GM18505 (cell line): ENCODE results near the gene SUPT5H.
"Not testable (repeated sequence)": the region's sequence is repeated elsewhere in the genome, so short reads cannot be mapped to it uniquely, and the experiment has no call there.

ENCODE experiments used
- ATAC-seq: cut with Tn5 transposase; IDR thresholded peaks from one replicate; pipeline ENCODE4 v1.9.1; 2021; ENCODE audit not compliant: unreplicated experiment
- POLR2A ChIP-seq: IDR thresholded peaks from 4 replicates; pipeline ENCODE4 v1.6.1; 2011; ENCODE audit warnings: borderline replicate concordance; ENCODE audit not compliant: insufficient read depth, insufficient read length; ENCODE audit errors: extremely low read depth

Gene SUPT5H

GRCh38 chr19:39444598-39445195 lies 685 bp upstream of the SUPT5H start:
- ATAC-seq: no peak
- no peak for TF ChIP-seq POLR2A

GRCh38 chr19:39446365-39447084 lies 1.1 kb downstream of the SUPT5H start:
- no peak for ATAC-seq
- TF ChIP-seq POLR2A: no peak

GRCh38 chr19:39448271-39448670 lies 2.9 kb downstream of the SUPT5H start:
- no peak for TF ChIP-seq POLR2A
- no peak for ATAC-seq

- no peak for TF ChIP-seq POLR2A
- no peak for ATAC-seq
Observed at GRCh38 chr19:39449116-39449797, 3.9 kb downstream of the SUPT5H start.

DNA sequence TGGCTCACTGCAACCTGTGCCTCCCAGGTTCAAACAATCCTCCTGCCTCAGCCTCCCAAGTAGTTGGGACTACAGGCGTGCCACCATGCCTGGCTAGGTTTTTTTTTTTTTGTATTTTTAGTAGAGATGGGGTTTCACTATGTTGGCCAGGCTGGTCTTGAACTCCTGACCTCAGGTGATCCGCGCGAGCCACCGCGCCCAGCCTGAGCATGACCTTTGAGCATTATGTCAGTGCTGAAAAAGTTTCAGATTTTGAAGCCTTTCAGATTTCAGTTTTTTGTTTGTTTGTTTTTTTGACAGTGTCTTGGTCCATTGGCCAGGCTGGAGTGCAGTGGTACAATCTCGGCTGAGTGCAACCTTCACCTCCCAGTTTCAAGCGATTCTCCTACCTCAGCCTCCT lies 5.9 kb downstream of the SUPT5H start:
- not testable (repeated sequence) for ATAC-seq

GRCh38 chr19:39463403-39463802 lies 18.0 kb downstream of the SUPT5H start:
- ATAC-seq: no peak
- no peak for TF ChIP-seq POLR2A

- no peak for TF ChIP-seq POLR2A
- no peak for ATAC-seq
Observed at GRCh38 chr19:39465956-39466747, 20.8 kb downstream of the SUPT5H start.

DNA sequence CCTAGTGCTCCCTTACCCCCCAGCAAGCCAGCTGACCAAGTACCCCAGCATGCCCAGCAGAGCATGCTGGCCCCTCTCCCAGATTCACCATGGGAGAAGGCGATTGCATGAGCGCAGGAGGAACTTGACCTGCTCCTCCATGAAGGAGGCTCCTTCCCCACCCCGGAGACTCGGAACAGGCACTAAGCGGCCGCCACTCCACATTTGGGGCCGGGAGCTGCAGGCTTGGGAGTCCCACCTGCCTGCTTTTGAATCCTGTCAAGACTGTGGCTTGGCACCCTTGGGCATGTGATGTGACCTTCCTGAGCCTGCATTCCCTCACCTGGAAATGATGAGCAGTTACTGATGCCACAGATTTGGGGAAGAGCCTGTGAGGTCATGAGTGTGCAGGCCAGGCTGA lies 22.6 kb downstream of the SUPT5H start:
- TF ChIP-seq POLR2A: no peak
- no peak for ATAC-seq

DNA sequence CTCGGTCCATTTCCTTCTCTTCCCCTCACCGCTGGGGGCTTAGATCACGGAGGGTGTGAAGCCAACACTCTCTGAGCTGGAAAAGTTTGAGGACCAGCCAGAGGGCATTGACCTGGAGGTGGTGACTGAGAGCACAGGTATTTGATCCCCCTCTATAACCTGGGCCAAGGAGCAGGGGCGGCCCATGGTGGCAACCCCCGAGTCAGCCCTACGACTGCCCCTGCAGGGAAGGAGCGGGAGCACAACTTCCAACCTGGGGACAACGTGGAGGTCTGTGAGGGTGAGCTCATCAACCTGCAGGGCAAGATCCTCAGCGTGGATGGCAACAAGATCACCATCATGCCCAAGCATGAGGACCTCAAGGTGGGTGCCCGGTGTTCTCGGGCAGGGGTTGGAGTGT lies 23.7 kb downstream of the SUPT5H start:
- no peak for ATAC-seq
- TF ChIP-seq POLR2A: no peak

DNA sequence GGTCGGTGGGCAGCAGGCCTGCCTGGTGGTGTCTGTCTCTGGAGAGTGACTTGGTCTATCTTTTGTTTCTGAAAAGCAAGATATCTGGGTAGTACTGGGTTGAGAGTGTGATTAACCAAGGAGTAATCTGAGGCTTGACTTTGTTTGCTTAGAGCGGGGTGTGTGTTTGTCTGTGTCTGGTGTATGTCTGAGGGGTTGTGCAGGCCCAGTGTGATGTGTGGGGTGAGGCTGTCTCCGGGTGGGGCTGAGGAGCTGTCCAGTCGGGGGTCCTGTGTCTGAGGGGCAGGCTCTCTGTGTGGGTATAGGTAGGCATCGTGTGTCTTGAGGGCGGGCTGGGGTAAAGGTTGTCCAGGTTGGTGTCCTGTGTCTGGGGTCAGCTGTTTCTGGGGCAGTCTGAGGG lies 24.2 kb downstream of the SUPT5H start:
- no peak for ATAC-seq
- TF ChIP-seq POLR2A: no peak

DNA sequence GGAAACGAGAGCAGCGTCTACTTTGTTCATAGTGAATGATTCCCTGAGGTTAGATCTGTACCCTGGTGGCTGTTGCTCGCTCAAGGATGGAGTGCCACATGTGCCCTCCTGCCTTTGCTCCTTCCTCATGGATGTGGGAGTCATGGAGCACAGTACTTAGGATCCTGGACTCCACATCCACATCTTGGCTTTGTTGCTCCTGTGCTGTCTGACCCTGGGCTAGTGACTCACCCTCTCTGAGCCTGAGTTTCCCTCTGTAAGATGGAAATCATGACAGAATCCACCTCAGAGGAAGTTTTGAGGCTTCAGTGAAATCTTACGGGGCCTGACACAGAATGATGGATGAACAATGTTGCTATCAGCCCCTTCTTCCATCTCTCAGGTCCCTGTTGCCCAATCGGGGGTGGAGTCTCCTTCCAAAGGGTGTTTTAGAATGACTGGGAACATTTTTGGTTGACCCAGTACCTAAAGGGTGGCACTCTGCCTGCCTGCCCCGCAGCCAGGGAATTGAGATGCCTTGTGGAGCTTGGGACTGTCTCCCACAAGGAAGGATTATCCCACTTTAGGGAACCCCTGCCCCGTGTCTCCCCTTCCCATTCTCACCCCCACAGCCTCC lies 25.4 kb downstream of the SUPT5H start:
- ATAC-seq: no peak
- TF ChIP-seq POLR2A: no peak

DNA sequence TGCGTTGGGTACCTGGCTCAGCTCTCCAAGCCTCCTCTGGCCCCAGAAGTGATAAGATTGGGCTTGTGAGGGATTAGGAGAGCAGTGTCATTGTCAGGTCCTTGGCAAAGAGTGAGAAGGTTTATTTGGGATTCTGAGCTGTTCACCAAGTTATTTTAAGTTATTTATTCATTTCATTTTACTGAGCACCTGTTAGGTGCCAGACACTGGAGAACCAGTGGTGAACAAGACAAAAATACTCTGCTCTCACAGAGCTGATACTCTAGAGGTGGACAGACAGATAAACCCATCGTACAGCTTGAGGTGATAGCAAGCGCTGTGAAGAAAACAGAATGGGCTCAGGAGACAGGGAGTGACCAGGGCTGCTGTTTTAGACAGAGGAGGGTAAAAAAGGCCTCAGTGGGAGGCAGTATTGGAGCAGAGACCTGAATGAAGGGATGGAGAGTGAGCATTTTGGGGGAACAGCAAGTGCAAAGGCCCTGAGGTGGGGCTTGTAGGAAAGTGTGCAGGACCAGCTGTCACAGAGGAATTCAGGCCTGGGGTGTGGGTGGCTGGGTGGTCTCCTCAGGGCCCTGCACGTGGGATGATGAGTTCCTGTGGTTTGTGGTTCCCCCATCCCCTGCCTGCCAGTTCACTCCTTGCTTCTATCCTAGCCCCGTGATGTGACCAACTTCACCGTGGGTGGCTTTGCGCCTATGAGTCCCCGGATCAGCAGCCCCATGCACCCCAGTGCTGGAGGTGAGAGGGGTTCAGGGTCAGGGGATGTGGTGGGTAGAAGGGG lies 26.6 kb downstream of the SUPT5H start:
- no peak for ATAC-seq
- no peak for TF ChIP-seq POLR2A
